Measurements from ENCODE around the gene TVP23B. TPM values are rescaled to one million over a fixed set of nuclear protein-coding genes. Genes with fewer than 3 reads are reported as not detected.
"Not testable (repeated sequence)": the region's sequence is repeated elsewhere in the genome, so short reads cannot be mapped to it uniquely, and the experiment has no call there.

The TVP23B gene
- polyA plus RNA-seq, 1 experiment, result 19.1 TPM

GRCh38 chr17:18757368-18758044 lies 23.5 kb upstream of the TVP23B start:
- CTCF ChIA-PET; H3K4me3 ChIP-seq (ENCODE audit: low read depth, low read length); H3K27me3 ChIP-seq (ENCODE audit: control insufficient read depth, insufficient read depth, low read length); H3K36me3 ChIP-seq (ENCODE audit: control insufficient read depth, insufficient read depth, low read length); POLR2A ChIA-PET; DNase-seq (ENCODE audit: low read depth): not testable (repeated sequence)

GRCh38 chr17:18758344-18758743 lies 22.6 kb upstream of the TVP23B start:
- CTCF ChIA-PET; H3K27me3 ChIP-seq (ENCODE audit: control insufficient read depth, insufficient read depth, low read length); DNase-seq (ENCODE audit: low read depth); H3K4me3 ChIP-seq (ENCODE audit: low read depth, low read length); H3K36me3 ChIP-seq (ENCODE audit: control insufficient read depth, insufficient read depth, low read length); POLR2A ChIA-PET: not testable (repeated sequence)

GRCh38 chr17:18760221-18760620 lies 20.8 kb upstream of the TVP23B start:
- CTCF ChIA-PET; POLR2A ChIA-PET; DNase-seq (ENCODE audit: low read depth); H3K27me3 ChIP-seq (ENCODE audit: control insufficient read depth, insufficient read depth, low read length); H3K4me3 ChIP-seq (ENCODE audit: low read depth, low read length); H3K36me3 ChIP-seq (ENCODE audit: control insufficient read depth, insufficient read depth, low read length): not testable (repeated sequence)

- CTCF ChIA-PET; DNase-seq (ENCODE audit: low read depth); H3K4me3 ChIP-seq (ENCODE audit: low read depth, low read length); POLR2A ChIA-PET; H3K27me3 ChIP-seq (ENCODE audit: control insufficient read depth, insufficient read depth, low read length); H3K36me3 ChIP-seq (ENCODE audit: control insufficient read depth, insufficient read depth, low read length): not testable (repeated sequence)
Measured at GRCh38 chr17:18770572-18770971, 10.4 kb upstream of the TVP23B start.

- H3K27me3 ChIP-seq (ENCODE audit: control insufficient read depth, insufficient read depth, low read length); POLR2A ChIA-PET; H3K36me3 ChIP-seq (ENCODE audit: control insufficient read depth, insufficient read depth, low read length); H3K4me3 ChIP-seq (ENCODE audit: low read depth, low read length); DNase-seq (ENCODE audit: low read depth); CTCF ChIA-PET: not testable (repeated sequence)
Measured at GRCh38 chr17:18771066-18771465, 9.9 kb upstream of the TVP23B start.

- ChIA-PET POLR2A (no interaction called here), CTCF (no interaction called here)
- TF ChIP-seq CTCF (IDR thresholded peaks at IDR 0.05; ENCODE audit: insufficient read depth, low read depth, low read length), result no peak
- H3K4me3 ChIP-seq (ENCODE audit: low read depth, low read length), result no peak overlapping the region
- H3K27me3 ChIP-seq (ENCODE audit: control insufficient read depth, insufficient read depth, low read length), result peaks cover 2% of the 10 kb centered on the region; the same call in 1 of the 2 replicates
- no peaks in the 10 kb centered on the region for H3K36me3 ChIP-seq (ENCODE audit: control insufficient read depth, insufficient read depth, low read length)
- no peak for DNase-seq (ENCODE audit: low read depth)
Measured at GRCh38 chr17:18772471-18772870, 8.5 kb upstream of the TVP23B start.

GRCh38 chr17:18781805-18782204 lies 822 bp downstream of the TVP23B start:
- POLR2A ChIA-PET; H3K27me3 ChIP-seq (ENCODE audit: control insufficient read depth, insufficient read depth, low read length); CTCF ChIA-PET; H3K36me3 ChIP-seq (ENCODE audit: control insufficient read depth, insufficient read depth, low read length); DNase-seq (ENCODE audit: low read depth): not testable (repeated sequence)
- H3K4me3 ChIP-seq (ENCODE audit: low read depth, low read length), result peak overlapping the region; percentile 55

- H3K4me3 ChIP-seq (ENCODE audit: low read depth, low read length); POLR2A ChIA-PET; CTCF ChIA-PET; DNase-seq (ENCODE audit: low read depth); H3K36me3 ChIP-seq (ENCODE audit: control insufficient read depth, insufficient read depth, low read length); H3K27me3 ChIP-seq (ENCODE audit: control insufficient read depth, insufficient read depth, low read length): not testable (repeated sequence)
Measured at GRCh38 chr17:18785933-18786332, 5.0 kb downstream of the TVP23B start.

GRCh38 chr17:18786890-18787289 lies 5.9 kb downstream of the TVP23B start:
- H3K36me3 ChIP-seq (ENCODE audit: control insufficient read depth, insufficient read depth, low read length); CTCF ChIA-PET; H3K4me3 ChIP-seq (ENCODE audit: low read depth, low read length); DNase-seq (ENCODE audit: low read depth); POLR2A ChIA-PET; H3K27me3 ChIP-seq (ENCODE audit: control insufficient read depth, insufficient read depth, low read length): not testable (repeated sequence)

Measured in BJ (cell line).